Mesenchymal stem cell (in vitro differentiated cells and primary cell): Measurements from ENCODE around the gene ITGB4.

Source experiments
- DNase-seq: peaks from one replicate; pipeline ENCODE4 v3.0.0-alpha.2; 2013
- H2AFZ ChIP-seq: one replicate; pipeline ENCODE4 v1.6.1; 2013; ENCODE audit warnings: low read depth, mild to moderate bottlenecking, control low read depth, inconsistent platforms, low read length, moderate library complexity
- H2AK5ac ChIP-seq: 2 replicates; pipeline ENCODE4 v1.6.1; 2013; ENCODE audit warnings: low read length, moderate library complexity, mild to moderate bottlenecking, inconsistent platforms; ENCODE audit not compliant: severe bottlenecking
- H2BK120ac ChIP-seq: one replicate; pipeline ENCODE4 v1.6.1; 2013; ENCODE audit warnings: low read depth, mild to moderate bottlenecking, inconsistent platforms, low read length, moderate library complexity
- H2BK12ac ChIP-seq, 2 experiments: one replicate each; pipeline ENCODE4 v1.6.1; 2013; ENCODE audit warnings: inconsistent platforms in 2 of 2, low read length in 2 of 2, mild to moderate bottlenecking in 2 of 2, moderate library complexity in 2 of 2, control low read depth in 1 of 2
- H2BK15ac ChIP-seq: one replicate; pipeline ENCODE4 v1.6.1; 2013; ENCODE audit warnings: mild to moderate bottlenecking, low read depth, inconsistent platforms; ENCODE audit not compliant: poor library complexity, severe bottlenecking
- H2BK5ac ChIP-seq: 2 replicates; pipeline ENCODE4 v1.6.1; 2013; ENCODE audit warnings: low read depth, mild to moderate bottlenecking, low read length, control low read depth, inconsistent platforms; ENCODE audit not compliant: poor library complexity, severe bottlenecking
- H3K14ac ChIP-seq, 2 experiments: one replicate each; pipeline ENCODE4 v1.6.1; 2013; ENCODE audit warnings: inconsistent platforms in 2 of 2, low read length in 2 of 2, control low read depth in 1 of 2, mild to moderate bottlenecking in 1 of 2, moderate library complexity in 1 of 2
- H3K18ac ChIP-seq, 2 experiments: one replicate each; pipeline ENCODE4 v1.6.1; 2013; ENCODE audit warnings: inconsistent platforms in 2 of 2, low read length in 2 of 2, control low read depth in 1 of 2, low read depth in 1 of 2, mild to moderate bottlenecking in 1 of 2
- H3K23ac ChIP-seq, 2 experiments: one replicate each; pipeline ENCODE4 v1.6.1; 2013; ENCODE audit warnings: inconsistent platforms in 2 of 2, low read length in 2 of 2, mild to moderate bottlenecking in 2 of 2, moderate library complexity in 2 of 2, control low read depth in 1 of 2
- H3K27ac ChIP-seq: 2 replicates; pipeline ENCODE4 v1.5.1; 2013; ENCODE audit warnings: mild to moderate bottlenecking, moderate library complexity, low read length, control low read depth, inconsistent platforms; ENCODE audit not compliant: poor library complexity, severe bottlenecking
- H3K27me3 ChIP-seq, 2 experiments: 2 replicates each; pipeline versions ENCODE4 v1.6.1 to v1.7.0; 2013; ENCODE audit warnings: low read length in 2 of 2, mild to moderate bottlenecking in 2 of 2, moderate library complexity in 2 of 2, control low read depth in 1 of 2, inconsistent platforms in 1 of 2; ENCODE audit not compliant: control insufficient read depth in 1 of 2, insufficient read depth in 1 of 2
- H3K36me3 ChIP-seq, 2 experiments: 2 replicates each; pipeline versions ENCODE4 v1.6.1 to v1.7.0; 2013; ENCODE audit warnings: low read length in 2 of 2, control low read depth in 1 of 2, inconsistent platforms in 1 of 2, low read depth in 1 of 2, mild to moderate bottlenecking in 1 of 2; ENCODE audit not compliant: insufficient read depth in 2 of 2, control insufficient read depth in 1 of 2
- H3K4ac ChIP-seq, 2 experiments: one replicate each; pipeline ENCODE4 v1.6.1; 2013; ENCODE audit warnings: inconsistent platforms in 2 of 2, low read length in 2 of 2, mild to moderate bottlenecking in 2 of 2, moderate library complexity in 2 of 2, control low read depth in 1 of 2, low read depth in 1 of 2
- H3K4me1 ChIP-seq: 2 replicates; pipeline ENCODE4 v1.6.1; 2013; ENCODE audit warnings: low read depth, low read length, control low read depth; ENCODE audit not compliant: control insufficient read depth, insufficient read depth
- H3K4me2 ChIP-seq: 2 replicates; pipeline ENCODE4 v1.6.1; 2013; ENCODE audit warnings: low read length, mild to moderate bottlenecking, inconsistent platforms; ENCODE audit not compliant: poor library complexity, severe bottlenecking
- H3K4me3 ChIP-seq, 2 experiments: 2 replicates each; pipeline versions ENCODE4 v1.5.1 to v1.7.0; 2013; ENCODE audit warnings: low read length in 2 of 2, mild to moderate bottlenecking in 2 of 2, control low read depth in 1 of 2, low read depth in 1 of 2; ENCODE audit not compliant: insufficient read depth in 1 of 2
- H3K79me1 ChIP-seq: replicated peaks from 2 replicates; pipeline ENCODE4 v1.6.1; 2013; ENCODE audit warnings: mild to moderate bottlenecking, control low read depth, low read length, inconsistent platforms; ENCODE audit not compliant: poor library complexity, severe bottlenecking
- H3K9ac ChIP-seq: 2 replicates; pipeline ENCODE4 v1.7.0; 2013; ENCODE audit warnings: mild to moderate bottlenecking, low read length, moderate library complexity
- H3K9me3 ChIP-seq: 2 replicates; pipeline ENCODE4 v1.7.0; 2013; ENCODE audit warnings: mild to moderate bottlenecking, low read length; ENCODE audit not compliant: control insufficient read depth
- H4K8ac ChIP-seq: one replicate; pipeline ENCODE4 v1.6.1; 2013; ENCODE audit warnings: inconsistent platforms, mild to moderate bottlenecking, low read length, moderate library complexity
- H4K91ac ChIP-seq: one replicate; pipeline ENCODE4 v1.6.1; 2013; ENCODE audit warnings: mild to moderate bottlenecking, low read length, inconsistent platforms
- WGBS: methylation state at CpG from one replicate; pipeline ENCODE4 v1.1.7; 2013; ENCODE audit warnings: mixed read lengths; 5-methylcytosine and 5-hydroxymethylcytosine counted together

Gene ITGB4

GRCh38 chr17:75689441-75689873, 31.8 kb upstream of the ITGB4 start:
- Histone ChIP-seq H3K4me2 (no peak overlapping the region), H3K27me3 (no peaks in the 10 kb centered on the region), H4K91ac (no peak overlapping the region), H3K23ac (no peak overlapping the region), H2AK5ac (peak overlapping the region; percentile 63), H3K27ac (no peak overlapping the region), H3K4me1 (peaks cover 57% of the 10 kb centered on the region), H2BK120ac (no peak overlapping the region), H3K4me3 (no peak overlapping the region), H3K14ac (no peak overlapping the region), H3K4ac (no peak overlapping the region), H2AFZ (no peak overlapping the region), H3K36me3 (peaks cover 24 to 47% of the 10 kb centered on the region in 2 experiments), H3K18ac (no peak overlapping the region), H2BK5ac (no peak overlapping the region), H2BK12ac (no peak overlapping the region), H3K9me3 (no peaks in the 10 kb centered on the region), H2BK15ac (no peak overlapping the region), H3K9ac (no peak overlapping the region), H3K79me1 (peaks cover 15% of the 10 kb centered on the region), H4K8ac (no peak overlapping the region)
- no peak for DNase-seq
- whole genome bisulfite sequencing = 98% methylated on average over 6 of the region's 6 CpGs

DNA sequence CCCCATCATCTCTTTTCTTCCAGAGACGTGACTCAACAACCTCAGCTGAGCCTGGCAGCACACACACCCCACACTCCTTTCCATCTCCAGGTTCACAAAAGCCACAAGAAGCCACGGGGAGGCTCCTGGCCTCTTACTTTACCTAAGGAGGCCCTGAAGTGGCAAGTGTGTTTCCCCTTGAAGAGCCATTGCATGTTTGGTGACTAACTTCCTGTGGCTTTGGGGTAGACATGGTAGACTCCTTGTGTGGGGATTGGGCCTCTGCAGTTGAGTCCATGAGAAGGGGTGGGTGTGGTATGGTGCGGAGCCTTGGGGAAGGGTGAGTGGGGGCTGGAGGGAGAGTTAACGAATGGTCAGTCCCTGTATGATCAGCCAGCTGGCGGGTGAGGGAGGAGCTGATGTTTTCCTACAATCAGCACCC, 29.9 kb upstream of the ITGB4 start:
- Histone ChIP-seq H3K23ac (no peak overlapping the region), H3K14ac (no peak overlapping the region), H3K4me2 (no peak overlapping the region), H4K91ac (no peak overlapping the region), H2BK15ac (no peak overlapping the region), H2BK12ac (no peak overlapping the region), H3K79me1 (peaks cover 10% of the 10 kb centered on the region), H3K36me3 (peaks cover 28 to 60% of the 10 kb centered on the region in 2 experiments), H3K4me1 (peaks cover 64% of the 10 kb centered on the region), H2BK120ac (no peak overlapping the region), H3K27me3 (no peaks in the 10 kb centered on the region), H3K4ac (no peak overlapping the region), H4K8ac (no peak overlapping the region), H2BK5ac (peak overlapping the region; percentile 20), H3K4me3 (no peak overlapping the region), H3K18ac (no peak overlapping the region), H3K27ac (peak overlapping the region; percentile 99), H2AFZ (no peak overlapping the region), H3K9ac (no peak overlapping the region), H2AK5ac (peak overlapping the region; percentile 95), H3K9me3 (no peaks in the 10 kb centered on the region)
- DNase-seq = peak; percentile 40
- WGBS = 75% methylated on average over 4 of the region's 5 CpGs

DNA sequence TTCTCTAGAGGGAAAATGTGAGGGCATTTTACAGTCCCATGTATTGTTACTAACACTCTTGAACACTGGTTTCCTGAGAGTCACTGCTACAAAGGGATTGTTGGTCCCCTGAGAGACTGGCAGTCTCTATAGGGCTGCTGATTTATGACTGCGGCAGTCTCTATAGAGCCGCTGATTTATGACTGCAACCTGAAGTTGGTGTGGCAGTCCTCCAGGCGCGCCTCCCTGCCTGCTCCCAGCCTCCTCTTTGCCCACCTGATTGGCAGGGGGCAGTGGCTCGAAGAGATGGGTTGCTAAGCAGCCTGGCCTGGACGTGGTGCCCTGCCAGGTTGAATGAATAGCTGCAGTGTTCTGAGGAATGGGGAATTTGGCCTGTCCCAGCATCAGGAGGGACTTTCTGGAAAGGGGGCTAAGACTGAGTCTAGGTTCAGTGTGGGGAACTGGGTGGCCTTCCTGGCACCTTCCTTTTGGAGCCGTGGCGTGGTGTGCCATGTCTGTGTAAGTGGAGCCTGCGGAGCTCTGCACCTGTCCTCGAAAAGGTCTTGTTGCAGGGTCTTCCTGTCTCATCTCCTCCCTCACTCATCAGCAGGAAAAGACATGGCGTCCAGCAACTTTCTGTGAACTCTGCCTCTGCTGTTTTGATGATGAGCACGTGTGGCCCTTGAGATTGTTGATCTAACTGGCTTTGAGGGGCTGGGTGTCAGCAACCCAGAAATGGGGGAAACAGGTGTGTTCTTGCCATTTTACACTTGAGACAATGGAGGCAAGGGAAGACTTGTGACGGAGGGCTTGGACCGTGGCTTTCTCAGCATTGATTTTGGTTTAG, 29.2 kb upstream of the ITGB4 start:
- no peaks in the 10 kb centered on the region for H3K27me3 ChIP-seq
- H3K4ac ChIP-seq = no peak overlapping the region
- H2BK120ac ChIP-seq = no peak overlapping the region
- no peak for DNase-seq
- peaks cover 7% of the 10 kb centered on the region for H3K79me1 ChIP-seq
- H4K91ac ChIP-seq = no peak overlapping the region
- H3K9me3 ChIP-seq = no peaks in the 10 kb centered on the region
- peak overlapping the region; percentile 19 for H4K8ac ChIP-seq
- no peak overlapping the region for H3K14ac ChIP-seq
- no peak overlapping the region for H3K23ac ChIP-seq
- H2BK5ac ChIP-seq = peak overlapping the region; percentile 4
- no peak overlapping the region for H3K4me2 ChIP-seq
- WGBS = 98% methylated on average over 14 of the region's 14 CpGs
- H2AK5ac ChIP-seq = peak overlapping the region; percentile 95
- H3K27ac ChIP-seq = peak overlapping the region; percentile 99
- no peak overlapping the region for H3K4me3 ChIP-seq
- H3K36me3 ChIP-seq = peaks cover 28 to 61% of the 10 kb centered on the region in 2 experiments
- no peak overlapping the region for H3K18ac ChIP-seq
- no peak overlapping the region for H2BK15ac ChIP-seq
- H2BK12ac ChIP-seq = no peak overlapping the region
- no peak overlapping the region for H3K9ac ChIP-seq
- H3K4me1 ChIP-seq = peaks cover 63% of the 10 kb centered on the region
- H2AFZ ChIP-seq = no peak overlapping the region

- H4K91ac ChIP-seq = no peak overlapping the region
- H3K27ac ChIP-seq = peak overlapping the region; percentile 99
- no peak overlapping the region for H3K14ac ChIP-seq
- H3K9ac ChIP-seq = no peak overlapping the region
- peak overlapping the region; percentile 95 for H2AK5ac ChIP-seq
- no peaks in the 10 kb centered on the region for H3K9me3 ChIP-seq
- no peak overlapping the region for H2BK120ac ChIP-seq
- WGBS = 96% methylated on average over 7 of the region's 13 CpGs
- H2BK5ac ChIP-seq = peak overlapping the region; percentile 53
- no peak overlapping the region for H3K23ac ChIP-seq
- H4K8ac ChIP-seq = no peak overlapping the region
- H3K36me3 ChIP-seq = peaks cover 27 to 65% of the 10 kb centered on the region in 2 experiments
- no peak for DNase-seq
- H2AFZ ChIP-seq = no peak overlapping the region
- H3K18ac ChIP-seq = no peak overlapping the region
- H3K4me1 ChIP-seq = peaks cover 70% of the 10 kb centered on the region
- H3K27me3 ChIP-seq = no peaks in the 10 kb centered on the region
- H2BK15ac ChIP-seq = no peak overlapping the region
- H2BK12ac ChIP-seq = no peak overlapping the region
- no peak overlapping the region for H3K4me2 ChIP-seq
- peaks cover 5% of the 10 kb centered on the region for H3K79me1 ChIP-seq
- H3K4ac ChIP-seq = no peak overlapping the region
- H3K4me3 ChIP-seq = no peak overlapping the region
These were observed 28.3 kb upstream of the ITGB4 start for GRCh38 chr17:75692976-75693375.
